HG03469 (cell line): ENCODE data around the gene CHMP4B.
"Not testable (repeated sequence)": the region's sequence is repeated elsewhere in the genome, so short reads cannot be mapped to it uniquely, and the experiment has no call there.

Experiments used
- ATAC-seq: cut with Tn5 transposase; IDR thresholded peaks from one replicate; pipeline ENCODE4 v1.9.1; 2021; ENCODE audit warnings: mild to moderate bottlenecking, moderate library complexity, moderate number of reproducible peaks; ENCODE audit not compliant: unreplicated experiment

Gene CHMP4B

DNA sequence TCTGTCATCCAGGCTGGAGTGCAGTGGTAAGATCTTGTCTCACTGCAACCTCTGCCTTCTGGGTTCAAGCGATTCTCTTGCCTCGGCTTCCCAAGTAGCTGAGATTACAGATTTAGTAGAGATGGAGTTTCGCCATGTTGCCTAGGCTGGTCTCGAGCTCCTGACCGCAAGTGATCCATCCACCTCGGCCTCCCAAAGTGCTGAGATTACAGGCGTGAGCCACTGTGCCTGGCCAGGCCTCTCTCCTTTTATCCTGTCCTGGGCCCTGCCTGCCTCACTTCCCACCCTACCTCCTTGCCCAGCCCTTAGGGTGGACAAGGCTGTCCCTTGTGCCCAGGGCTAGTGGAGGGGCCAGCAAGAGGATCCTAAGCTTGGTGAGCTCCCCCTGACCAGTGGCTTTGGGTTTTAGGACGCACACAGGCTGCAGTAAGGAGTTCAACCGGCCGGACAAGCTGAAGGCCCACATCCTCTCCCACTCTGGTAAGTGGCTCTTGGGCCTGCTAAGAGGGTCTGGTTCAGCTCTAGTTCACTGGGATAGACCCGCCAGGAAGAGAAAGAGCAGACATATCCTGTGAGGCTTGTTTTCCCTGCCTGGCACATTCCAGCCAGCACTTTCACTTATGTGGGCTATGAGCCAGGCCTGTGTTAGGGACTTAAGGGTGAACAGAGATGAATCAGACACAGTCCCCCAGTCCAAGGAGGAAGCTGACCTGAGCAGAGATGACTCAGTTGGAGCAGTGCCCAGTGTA, 21.9 kb upstream of the CHMP4B start:
- ATAC-seq = no peak

GRCh38 chr20:33789858-33790182, 21.3 kb upstream of the CHMP4B start:
- ATAC-seq = no peak

GRCh38 chr20:33790566-33790965, 20.6 kb upstream of the CHMP4B start:
- ATAC-seq = no peak

GRCh38 chr20:33791021-33791420, 20.1 kb upstream of the CHMP4B start:
- ATAC-seq = no peak

GRCh38 chr20:33791540-33791939, 19.6 kb upstream of the CHMP4B start:
- no peak for ATAC-seq

- no peak for ATAC-seq
Measured at GRCh38 chr20:33791959-33792597, 19.1 kb upstream of the CHMP4B start.

- not testable (repeated sequence) for ATAC-seq
Measured at GRCh38 chr20:33792598-33792989, 18.6 kb upstream of the CHMP4B start.

DNA sequence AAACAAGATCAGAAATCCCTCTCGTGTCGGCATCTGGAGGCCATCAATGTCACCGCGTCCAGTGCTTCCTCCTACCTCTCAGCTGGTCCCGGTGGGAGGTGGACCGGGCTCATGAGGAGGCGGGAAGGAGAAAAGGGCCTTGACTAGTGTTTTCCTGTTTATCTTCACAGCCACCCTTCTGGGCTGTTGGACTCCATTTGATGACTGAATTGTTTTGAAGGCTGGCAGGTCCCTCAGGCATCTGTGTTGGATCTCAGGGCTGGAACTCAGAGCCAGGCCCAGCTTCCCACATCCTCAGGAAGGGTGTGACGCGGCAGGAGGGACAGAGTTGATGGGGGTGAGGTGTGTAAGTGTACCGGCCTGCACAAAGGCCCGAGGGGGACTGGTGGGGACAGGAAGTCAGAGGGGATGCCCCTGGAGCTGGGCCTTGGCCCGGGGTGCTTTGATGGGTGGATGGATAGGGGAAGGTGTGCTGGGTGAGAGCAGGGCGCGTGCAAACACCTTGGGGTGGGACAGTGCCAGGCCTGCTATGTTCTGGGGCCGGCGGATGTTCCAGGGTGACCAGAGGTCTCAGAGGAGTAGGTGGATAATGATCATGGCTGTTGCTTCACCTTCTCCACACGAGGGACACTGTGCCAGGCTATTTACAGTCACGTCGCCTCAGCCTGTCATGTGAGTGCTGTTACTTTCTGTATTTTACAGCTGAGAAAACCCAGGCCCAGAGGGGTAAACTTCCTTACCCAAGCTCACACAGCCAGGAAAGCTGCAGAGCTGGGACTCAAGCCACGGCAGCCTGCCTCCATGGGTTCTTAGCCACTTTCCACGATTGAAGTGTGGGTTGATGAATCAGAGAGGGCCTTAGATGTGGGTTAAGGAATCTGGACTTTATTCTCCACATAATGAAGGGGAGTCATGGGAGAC, 17.9 kb upstream of the CHMP4B start:
- no peak for ATAC-seq

DNA sequence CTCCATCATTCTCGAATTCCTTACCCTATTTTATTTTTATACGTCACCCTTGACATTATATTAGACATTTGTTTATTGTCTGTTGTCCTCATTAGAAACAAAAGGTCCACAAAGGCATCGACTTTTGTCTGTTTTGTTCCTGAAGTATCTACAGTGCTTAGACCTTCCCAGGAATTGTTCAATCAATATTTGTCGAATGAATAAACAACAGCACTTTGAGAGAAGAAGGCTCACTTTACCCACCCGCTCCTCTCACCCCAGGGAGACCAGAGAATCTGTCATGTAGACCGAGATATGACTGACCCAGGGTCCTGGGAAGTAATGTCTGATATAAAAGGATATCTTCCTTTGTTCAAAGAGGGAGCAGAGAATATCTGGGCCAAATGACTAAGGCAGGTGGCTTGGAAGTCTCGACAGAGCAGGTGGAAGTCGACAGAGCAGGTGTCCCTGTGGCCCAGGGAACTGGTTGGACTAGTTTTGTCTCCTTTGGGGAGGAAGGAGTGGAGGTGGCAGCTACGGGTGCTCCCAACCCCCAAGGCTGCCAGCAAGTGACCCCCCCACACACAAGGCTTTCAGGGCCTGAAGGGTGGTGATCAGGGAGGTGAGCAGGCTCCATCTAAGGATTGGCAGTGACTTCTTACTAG, 14.8 kb upstream of the CHMP4B start:
- no peak for ATAC-seq

DNA sequence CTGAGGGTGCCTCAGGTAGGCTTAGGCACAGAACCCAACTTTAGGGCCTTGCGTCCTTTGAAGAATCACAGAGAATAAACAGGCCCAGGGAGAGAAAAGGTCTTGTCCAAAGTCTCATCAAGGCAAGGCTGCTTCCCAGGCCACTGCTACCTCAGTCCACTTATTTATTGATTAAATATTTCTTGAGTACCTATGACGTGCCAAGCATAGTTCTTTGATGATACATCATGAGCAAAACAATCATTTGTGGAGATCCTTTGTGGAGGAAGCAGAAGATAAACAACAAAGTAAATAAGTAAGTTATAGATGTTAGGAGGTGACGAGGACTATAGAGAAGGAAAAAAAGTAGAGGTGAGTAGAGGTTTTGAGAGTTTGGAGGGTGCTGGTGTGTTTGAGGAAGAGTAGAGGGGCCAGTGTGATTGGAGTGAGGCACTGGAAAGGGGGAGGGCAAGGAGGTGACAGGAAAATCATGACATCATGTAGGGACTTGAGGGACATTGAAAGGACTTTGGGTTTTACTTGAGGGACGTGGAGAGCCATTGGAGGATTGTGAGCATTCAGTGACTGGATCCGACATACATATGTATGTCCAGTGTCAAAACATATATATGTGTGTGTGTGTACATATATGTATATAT, 14.1 kb upstream of the CHMP4B start:
- ATAC-seq = no peak

DNA sequence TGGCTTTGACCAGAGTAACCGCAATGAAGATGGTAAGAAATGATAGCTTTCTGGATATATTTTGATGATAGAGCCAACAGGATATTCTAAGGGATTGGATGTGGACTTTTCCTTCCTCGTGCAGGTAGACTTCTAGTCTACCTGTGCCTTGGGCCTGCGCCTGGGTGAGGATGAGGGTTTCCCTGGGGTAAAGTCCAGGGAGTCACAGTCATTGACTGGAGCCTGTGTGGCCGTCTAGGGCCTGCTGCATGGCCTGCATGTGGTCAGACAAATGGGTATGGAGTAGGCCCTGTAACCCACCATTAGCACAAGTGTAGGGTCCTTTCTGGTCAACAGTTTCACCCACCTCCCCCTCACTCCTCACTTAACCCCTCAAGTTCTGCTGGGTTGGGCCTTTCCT, 12.7 kb upstream of the CHMP4B start:
- ATAC-seq = no peak

- ATAC-seq = no peak
Measured at GRCh38 chr20:33803921-33804337, 7.2 kb upstream of the CHMP4B start.

- no peak for ATAC-seq
Measured at GRCh38 chr20:33808388-33808787, 2.8 kb upstream of the CHMP4B start.

DNA sequence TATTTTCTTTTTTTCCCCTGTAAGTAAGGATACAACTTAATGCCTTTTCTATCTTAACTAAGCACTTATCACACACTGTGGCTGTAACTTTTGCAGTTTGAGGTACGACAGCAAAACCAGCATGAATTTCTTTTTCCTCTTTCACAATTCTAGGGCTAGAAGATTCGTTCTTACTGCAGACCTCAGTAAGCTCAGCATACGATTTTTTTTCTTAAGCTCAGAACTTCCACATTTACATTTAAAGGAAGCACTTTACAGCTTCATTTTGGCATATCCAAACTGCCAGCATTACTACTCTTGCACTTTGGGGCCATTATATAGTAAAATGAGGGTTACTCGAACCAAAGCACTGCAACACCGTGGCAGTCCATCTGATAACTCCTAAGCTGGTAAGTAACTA, 889 bp upstream of the CHMP4B start:
- no peak for ATAC-seq

DNA sequence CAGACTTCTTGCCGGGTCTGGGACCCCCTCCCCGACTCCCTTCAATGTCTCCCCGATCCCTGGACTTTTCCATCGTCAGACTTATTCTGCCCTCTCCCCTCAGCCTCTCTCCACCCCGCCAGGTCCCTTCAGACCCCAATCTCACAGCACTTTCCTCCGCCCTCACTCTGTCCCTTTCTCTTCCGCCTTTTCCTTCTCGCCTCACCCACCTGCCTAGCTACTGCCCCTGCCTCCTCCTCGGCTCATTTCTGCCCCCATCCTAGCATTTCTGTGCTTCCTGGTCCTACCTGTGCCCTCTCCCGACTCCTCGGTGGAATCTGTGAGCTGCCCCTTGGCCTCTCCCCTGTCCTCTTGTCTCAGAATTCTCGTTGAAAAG, 616 bp downstream of the CHMP4B start:
- ATAC-seq = no peak

- no peak for ATAC-seq
Measured at GRCh38 chr20:33812152-33812849, 1.2 kb downstream of the CHMP4B start.

- no peak for ATAC-seq
Measured at GRCh38 chr20:33812908-33813462, 1.8 kb downstream of the CHMP4B start.

DNA sequence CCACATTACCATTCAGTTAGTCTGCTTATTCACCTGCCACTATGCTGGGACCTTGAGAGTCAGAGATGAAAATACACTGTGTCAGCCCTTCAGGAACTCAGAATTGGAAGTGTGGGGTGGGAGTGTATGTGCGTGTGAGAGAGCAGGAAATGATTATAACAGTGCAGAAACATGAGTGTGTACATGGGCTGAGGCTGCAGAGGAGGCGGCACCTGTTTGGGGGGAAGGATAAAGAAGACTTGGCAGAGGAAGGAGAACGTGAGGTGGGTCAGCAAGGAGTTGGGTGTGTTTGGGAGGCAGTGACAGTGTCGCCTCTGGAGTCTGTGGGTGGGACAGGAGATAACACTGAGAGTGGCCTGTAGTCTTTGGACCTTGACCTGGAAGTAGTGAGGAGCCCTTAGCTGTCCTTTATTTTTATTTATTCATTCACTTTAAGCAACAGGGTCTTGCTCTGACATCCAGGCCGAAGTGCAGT, 3.1 kb downstream of the CHMP4B start:
- ATAC-seq = no peak

GRCh38 chr20:33815671-33816070, 4.5 kb downstream of the CHMP4B start:
- no peak for ATAC-seq

DNA sequence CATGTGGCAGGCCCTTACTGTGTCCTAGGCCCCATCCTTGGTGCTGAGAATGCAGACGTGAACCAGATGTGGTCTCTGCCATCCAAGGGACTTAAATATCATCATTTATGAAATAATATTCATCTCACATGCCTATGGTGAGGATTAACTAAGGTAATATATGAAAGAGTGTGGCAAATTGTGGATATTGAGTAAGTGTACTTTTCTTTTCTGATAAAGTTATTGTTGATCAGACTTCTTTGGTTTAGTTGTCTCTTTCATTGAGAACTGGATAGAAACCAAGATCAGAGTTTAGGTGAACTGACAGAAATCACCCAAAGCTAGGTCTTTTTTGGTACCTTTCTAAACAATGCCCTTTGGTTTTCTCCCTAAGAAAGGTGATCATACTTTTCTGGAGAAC, 5.0 kb downstream of the CHMP4B start:
- no peak for ATAC-seq
